Activated CD8-positive, alpha-beta memory T cell treated with anti-CD3 and anti-CD28 coated beads, Interleukin-2, amount 50 U/mL, for 48 hours (primary cell): ENCODE data around the gene PTBP1.
"Not testable (repeated sequence)": the region's sequence is repeated elsewhere in the genome, so short reads cannot be mapped to it uniquely, and the experiment has no call there.

Experiments
- DNase-seq: peaks from one replicate; pipeline ENCODE4 v3.0.0-alpha.2; 2020

Gene PTBP1

GRCh38 chr19:812049-812746 lies 14.9 kb downstream of the PTBP1 start:
- no peak for DNase-seq

GRCh38 chr19:812747-813218 lies 15.5 kb downstream of the PTBP1 start:
- DNase-seq, result no peak

DNA sequence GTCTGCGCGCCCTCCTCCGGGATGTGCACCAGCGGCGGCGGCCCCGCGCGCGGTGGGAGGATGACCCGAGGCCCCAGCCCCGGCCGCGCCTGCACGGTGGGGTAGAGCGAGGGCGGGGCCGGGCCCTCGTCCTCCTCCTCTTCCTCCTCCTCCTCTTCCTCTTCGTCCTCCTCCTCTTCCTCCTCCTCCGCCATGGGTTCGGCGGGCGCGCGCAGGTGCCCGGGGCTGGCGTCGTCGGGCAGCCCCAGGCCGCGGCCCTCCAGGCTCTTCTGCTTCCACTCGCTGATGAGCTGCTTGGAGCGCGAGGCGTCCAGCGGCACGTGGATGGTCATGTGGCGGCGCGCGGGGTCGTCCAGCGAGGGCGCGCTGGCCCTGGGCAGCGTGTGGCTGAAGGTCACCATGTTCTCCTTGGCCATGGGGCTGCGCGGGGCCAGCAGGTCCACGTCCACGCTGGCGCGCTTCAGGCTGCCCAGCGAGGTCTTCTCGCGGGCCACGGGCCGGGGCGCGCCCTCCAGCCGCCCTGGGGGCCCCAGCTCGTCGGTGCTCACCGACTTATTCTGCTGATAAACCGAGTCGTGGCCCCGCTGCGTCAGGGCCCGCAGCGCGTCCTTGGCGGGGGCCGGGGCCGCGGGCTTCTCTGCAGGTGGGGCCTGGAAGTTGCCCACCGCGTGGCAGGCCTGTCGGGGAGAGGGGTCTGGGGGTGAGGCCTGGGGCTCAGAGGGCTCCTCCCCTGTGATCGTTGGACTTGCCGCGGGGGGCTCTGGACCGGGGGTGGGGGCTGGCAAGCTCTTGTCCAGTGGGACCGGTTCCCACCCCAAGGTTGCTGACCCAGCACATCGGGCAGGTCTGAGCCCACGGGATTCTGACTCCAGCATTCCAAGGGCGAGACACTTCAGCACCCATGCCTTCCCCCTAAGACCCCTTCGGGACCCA lies 16.2 kb downstream of the PTBP1 start:
- DNase-seq, result no peak

- no peak for DNase-seq
Measured at GRCh38 chr19:814152-815078, 17.2 kb downstream of the PTBP1 start.

DNA sequence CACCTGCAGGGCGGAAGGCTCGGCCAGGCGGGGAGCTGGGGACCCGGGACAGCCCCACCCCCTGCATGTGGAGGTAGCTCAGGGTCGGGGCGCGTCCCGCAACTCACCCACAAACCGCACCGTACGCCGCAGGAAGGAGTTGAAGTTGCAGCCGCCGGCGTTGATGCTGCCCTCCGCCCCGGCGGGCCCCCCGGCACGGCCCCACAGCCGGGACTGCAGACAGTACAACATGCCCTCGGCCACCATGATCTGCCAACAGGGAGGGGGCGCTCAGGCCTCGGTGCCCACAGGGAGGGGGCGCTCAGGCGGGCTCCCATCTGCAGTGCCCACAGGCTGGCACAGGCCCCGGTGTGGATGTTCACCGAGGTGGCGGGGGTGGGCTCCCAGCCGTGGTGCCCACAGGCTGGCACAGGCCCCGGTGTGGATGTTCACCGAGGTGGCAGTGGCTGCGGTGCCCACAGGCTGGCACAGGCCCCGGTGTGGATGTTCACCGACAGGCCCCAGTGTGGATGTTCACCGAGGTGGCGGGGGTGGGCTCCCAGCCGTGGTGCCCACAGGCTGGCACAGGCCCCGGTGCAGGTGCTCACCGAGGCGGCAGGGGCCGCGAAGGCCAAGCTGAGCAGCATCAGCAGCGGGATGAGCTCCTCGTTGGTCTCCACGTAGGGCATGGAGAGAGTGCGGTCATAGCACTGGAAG lies 18.0 kb downstream of the PTBP1 start:
- DNase-seq, result no peak

- no peak for DNase-seq
Measured at GRCh38 chr19:815775-816499, 18.7 kb downstream of the PTBP1 start.

- DNase-seq, result no peak
Measured at GRCh38 chr19:816500-816857, 19.2 kb downstream of the PTBP1 start.

DNA sequence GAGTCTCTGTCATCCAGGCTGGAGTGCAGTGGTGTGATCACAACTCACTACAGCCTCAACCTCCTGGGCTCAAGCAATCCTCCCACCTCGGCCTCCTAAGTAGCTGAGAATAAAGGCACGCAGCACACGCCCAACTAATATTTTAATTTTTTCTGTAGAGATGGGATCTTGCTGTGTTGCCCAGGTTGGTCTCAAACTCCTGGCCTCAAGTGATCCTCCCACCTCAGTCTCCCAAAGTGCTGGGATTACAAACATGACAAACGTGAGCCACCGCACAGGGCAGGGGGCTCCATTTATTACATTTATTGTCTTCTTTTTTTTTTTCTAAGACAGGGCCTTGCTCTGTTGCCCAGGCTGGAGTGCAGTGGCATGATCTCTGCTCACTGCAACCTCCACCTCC lies 23.0 kb downstream of the PTBP1 start:
- not testable (repeated sequence) for DNase-seq

DNA sequence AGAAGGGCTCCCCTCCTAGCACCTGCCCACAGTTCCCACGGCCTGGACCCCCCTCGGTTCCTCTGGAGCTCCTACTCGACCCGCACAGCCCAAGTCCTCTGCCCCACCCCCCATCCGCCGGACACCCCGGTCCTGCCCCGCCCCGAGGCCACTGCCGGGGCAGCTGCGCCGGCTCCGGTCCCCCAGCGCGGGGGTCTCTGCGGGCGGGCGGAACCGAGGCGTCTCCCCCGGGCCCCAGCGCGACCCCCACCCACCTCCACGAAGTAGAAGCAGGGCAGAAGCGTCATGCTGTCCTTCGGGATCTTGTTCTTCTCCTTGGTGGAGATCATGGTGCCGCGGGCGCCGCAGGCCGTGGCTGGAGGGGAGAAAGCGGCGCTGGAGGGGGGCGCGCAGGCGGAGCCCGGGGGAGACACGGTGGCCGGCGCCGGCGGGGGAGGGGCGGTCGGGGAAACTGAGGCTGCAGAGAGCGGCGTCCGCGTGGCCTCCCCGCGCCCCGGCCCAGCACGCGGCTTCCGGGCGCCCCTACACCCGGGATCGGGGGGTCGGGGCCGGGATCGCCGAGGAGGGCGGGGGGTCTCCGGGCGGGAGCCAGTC lies 24.1 kb downstream of the PTBP1 start:
- no peak for DNase-seq

DNA sequence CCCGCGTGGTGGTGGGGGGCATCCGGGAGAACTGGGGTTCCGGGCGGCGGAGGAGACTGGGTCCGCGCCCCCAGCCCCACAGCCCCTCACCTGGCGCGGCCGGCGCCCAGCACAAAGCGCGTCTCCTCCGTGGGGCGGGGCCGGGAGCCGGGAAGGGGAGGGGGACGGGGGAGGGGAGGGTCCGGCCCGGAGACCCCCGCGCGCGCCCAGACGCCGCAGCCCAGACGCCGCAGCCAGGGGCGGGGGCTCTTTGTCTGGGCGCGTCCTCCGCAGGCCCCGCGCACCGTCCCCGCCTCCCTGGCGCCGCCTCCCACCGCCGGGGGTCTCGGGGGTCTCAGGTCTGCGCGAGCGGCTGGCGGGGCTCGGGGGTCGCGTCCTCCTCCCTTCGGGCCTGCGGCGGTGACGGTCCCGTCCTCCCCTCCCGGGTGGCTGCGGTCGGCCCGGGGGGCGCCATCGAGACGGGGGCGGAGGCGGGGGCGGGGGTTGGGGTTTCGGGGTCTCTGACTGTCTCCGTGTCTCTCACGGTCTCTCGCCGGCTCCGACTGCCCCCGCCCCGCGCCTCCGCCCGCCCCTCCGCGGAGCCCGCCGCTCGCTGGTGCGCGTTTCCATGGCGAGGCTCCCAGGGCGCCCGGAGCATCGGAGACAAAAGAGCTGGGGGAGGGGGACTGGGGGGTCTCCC lies 24.7 kb downstream of the PTBP1 start, which contains the start of gene PLPPR3:
Gene PLPPR3, minus strand, starts transcription at position 131 of the 679 bp plus-strand sequence. CDS start 396 bp downstream, outside the sequence.
- DNase-seq, result no peak

- DNase-seq, result no peak
Measured at GRCh38 chr19:823565-824121, 26.4 kb downstream of the PTBP1 start.

GRCh38 chr19:824885-825284 lies 27.6 kb downstream of the PTBP1 start:
- no peak for DNase-seq

GRCh38 chr19:825897-826644 lies 28.8 kb downstream of the PTBP1 start:
- DNase-seq, result no peak

DNA sequence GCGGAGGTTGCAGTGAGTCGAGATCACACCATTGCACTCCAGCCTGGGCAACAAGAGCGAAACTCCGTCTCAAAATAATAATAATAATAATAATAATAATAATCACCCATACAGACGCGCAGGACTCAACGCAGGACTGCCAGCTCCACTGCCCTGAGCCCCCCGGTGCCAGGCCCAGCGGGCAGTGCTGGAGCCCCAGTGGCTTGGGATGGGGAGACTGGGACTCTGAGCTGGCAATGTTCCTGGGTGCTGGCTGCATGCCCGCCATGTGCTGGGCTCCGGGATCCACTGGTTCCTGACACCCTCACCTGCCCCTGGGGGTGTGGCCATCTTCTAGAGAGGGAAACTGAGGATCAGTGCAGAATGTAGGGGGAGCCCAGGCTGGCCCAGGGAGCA lies 30.1 kb downstream of the PTBP1 start:
- DNase-seq, result no peak

- no peak for DNase-seq
Measured at GRCh38 chr19:827710-828321, 30.6 kb downstream of the PTBP1 start, which contains the start of gene AZU1. TSS of gene AZU1 (plus strand) at chr19:827837. CDS start at chr19:827847, 10 bp downstream.

- no peak for DNase-seq
Measured at GRCh38 chr19:829129-829758, 32.0 kb downstream of the PTBP1 start.

GRCh38 chr19:831407-832369 lies 34.4 kb downstream of the PTBP1 start:
- DNase-seq, result no peak
